HG02885 (cell line): ENCODE data around the gene PRR5.
"Not testable (repeated sequence)": the region's sequence is repeated elsewhere in the genome, so short reads cannot be mapped to it uniquely, and the experiment has no call there.

ENCODE experiments used
- ATAC-seq: cut with Tn5 transposase; IDR thresholded peaks from one replicate; pipeline ENCODE4 v1.9.1; 2021; ENCODE audit warnings: mild to moderate bottlenecking; ENCODE audit not compliant: unreplicated experiment, poor library complexity

PRR5 gene

GRCh38 chr22:44671742-44672141 lies 30.3 kb upstream of the PRR5 start:
- no peak for ATAC-seq

- no peak for ATAC-seq
These were observed 29.4 kb upstream of the PRR5 start for GRCh38 chr22:44672632-44673031.

DNA sequence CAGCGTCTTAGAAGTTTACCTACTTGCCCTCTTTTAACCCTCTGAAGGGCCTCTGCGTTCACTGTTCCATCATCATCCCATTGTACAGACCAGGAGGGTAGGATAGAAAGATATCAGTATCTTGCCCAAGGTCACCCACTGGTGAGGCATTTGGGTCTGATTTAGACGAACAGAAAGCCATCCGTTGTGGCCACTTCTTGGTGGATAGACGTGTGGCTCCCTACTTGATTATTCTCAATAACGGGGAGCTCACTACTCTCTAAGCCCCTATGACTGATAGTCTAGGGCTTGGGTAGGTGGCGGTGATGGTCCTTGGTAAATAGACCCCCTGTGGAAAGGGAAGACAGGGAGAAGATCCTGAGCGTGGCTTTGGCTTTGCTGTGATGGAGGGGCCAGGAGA lies 28.6 kb upstream of the PRR5 start:
- ATAC-seq: no peak

DNA sequence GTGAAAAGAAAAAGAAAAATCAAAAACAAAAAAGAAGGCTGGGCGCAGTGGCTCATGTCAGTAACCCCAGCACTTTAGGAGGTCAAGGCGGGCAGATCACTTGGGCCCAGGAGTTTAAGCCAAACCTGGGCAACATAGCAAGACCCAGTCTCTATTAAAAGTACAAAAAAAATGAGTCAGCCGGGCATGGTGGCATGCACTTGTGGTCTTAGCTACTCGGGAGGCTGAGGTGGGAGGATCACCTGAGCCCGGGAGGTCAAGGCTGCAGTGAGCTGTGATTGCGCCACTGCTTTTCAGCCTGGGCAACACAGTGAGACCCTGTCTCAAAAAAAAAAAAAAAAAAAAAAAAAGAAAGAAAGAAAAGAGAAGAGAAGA lies 26.0 kb upstream of the PRR5 start:
- ATAC-seq: not testable (repeated sequence)

GRCh38 chr22:44676441-44677352 lies 25.3 kb upstream of the PRR5 start:
- ATAC-seq: no peak

DNA sequence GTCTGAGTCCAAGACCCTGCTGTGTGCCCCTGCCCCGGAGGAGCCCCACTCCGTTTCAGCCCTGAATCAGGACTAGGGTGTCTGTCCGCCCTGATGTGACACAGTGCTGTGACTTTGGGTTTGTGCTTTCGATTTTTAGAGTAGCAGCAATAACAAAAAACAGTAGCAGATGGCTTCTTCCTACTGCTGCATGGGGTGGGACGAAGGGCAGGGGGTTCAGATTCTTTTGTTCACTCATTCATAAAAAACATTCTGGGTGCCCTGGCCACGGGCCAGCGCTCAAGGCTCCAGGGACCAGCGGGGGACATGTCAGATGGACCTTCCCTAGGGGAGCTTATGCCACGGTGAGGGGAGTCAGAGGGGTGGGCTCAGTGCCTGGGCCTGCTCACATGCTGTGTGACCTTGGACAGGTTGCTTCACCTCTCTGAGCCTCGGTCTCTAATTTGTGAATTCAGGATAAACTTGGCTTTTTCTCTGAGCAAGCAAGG lies 24.6 kb upstream of the PRR5 start:
- no peak for ATAC-seq

DNA sequence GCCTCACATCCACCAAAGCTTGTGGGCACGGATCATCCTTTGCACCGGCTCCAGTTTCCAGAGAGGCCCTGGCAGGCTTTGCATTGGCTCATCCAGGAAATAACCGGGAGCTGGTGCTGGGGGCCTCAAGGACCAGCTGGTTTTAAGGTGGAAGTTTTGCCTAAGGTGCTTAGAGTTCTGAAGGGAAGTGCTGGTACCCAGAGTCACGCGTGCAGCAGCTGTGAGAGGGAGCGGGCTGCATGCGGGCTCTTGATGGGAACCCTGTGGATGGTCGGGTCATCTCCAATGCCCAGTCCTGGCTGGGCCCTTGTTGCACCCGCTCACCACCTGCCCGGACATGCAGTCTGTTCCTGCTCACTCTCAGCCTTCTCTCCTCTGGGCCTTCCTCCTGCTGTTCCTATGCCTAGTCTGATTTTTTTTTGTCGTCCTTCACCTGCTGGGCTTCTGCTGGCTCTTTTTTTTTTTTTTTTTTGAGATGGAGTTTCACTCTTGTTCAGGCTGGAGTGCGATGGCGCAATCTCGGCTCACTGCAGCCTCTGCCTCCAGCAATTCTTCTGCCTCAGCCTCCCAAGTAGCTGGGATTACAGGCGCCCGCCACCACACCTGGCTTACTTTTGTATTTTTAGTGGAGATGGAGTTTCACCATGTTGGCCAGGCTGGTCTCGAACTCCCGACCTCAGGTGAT lies 24.0 kb upstream of the PRR5 start:
- ATAC-seq: no peak

DNA sequence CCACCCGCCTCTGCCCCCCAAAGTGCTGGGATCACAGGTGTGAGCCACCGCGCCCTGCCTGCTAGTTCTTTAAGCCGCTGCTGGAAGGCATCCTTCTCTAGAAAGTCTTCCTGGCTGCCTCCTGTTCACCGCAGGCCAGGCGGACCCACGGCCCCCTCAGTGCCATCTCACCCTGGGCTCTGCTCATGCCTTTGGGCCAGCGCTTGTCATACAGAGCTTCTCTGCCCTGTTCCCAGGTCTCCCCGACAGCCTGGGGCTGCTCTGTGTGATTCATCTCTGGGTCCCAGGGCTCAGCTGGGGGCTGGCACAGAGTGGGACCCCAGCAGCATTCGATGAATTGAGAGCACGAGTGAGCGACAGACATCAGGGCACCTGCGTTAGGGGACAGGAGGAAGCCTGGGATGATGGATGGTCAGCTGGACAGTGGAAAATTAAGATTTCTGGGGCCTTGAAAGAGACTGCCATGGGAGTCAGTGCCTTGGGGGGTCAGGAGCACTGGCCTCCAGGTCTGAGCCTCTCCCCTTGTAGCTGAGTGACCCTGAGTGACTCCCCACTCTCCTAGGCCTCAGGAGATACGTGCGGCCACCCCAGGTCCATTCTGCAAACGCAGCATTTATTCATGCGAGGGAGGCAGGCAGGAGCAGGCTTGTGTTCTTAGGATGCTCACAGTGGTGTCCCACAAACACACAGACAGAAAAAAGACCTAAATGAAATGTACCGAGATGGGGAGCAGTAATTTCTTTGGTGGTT lies 23.3 kb upstream of the PRR5 start:
- no peak for ATAC-seq

- ATAC-seq: not testable (repeated sequence)
These were observed 22.7 kb upstream of the PRR5 start for GRCh38 chr22:44679306-44679647.

GRCh38 chr22:44680058-44680457 lies 21.9 kb upstream of the PRR5 start:
- no peak for ATAC-seq

- no peak for ATAC-seq
These were observed 21.5 kb upstream of the PRR5 start for GRCh38 chr22:44680481-44680894.

GRCh38 chr22:44682556-44683168 lies 19.3 kb upstream of the PRR5 start:
- ATAC-seq: no peak

DNA sequence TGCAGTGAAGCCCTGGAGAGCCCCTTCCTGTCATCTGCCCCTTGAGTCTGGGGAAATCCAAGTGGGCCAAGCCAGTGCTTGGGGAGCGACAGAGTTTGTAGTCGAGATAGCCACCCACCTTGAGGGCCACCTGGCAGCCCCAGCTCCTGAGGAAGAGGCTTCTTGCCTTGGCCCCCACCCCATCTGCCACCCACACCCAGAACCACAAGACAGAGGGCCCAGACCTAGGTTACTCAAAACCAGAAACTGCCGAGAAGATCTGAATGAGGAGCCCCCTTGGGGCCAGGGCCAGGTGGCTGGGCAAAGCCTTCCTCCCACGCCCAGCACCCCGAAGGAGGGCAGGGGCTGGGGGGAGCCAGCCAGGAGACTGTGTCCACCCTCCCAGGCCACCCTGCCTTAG lies 18.8 kb upstream of the PRR5 start:
- ATAC-seq: peak; percentile 45

DNA sequence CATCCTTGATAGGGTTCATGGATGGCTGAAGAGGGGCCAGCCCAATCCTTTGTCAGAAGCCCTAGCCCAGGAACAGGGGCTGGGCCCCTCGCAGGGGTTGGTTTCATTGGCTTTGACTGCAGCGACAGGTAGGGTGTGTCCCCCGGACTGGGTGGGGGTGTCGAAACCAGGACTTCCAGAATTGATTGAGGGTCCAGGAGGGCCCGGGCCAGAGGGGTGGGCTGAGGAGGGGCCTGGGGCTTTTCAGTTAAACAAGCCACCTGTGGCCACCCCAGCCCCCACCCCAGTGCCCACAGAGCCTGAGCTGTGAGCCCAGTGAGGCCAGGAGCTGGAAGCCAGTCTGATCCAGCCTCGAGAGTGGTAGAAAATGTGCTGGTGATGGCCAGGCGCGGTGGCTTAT lies 18.1 kb upstream of the PRR5 start:
- ATAC-seq: no peak

- ATAC-seq: peak; percentile 73
These were observed 17.3 kb upstream of the PRR5 start for GRCh38 chr22:44684506-44685383.

GRCh38 chr22:44685384-44686056 lies 16.5 kb upstream of the PRR5 start:
- no peak for ATAC-seq

GRCh38 chr22:44686873-44687600 lies 15.0 kb upstream of the PRR5 start:
- ATAC-seq: no peak

DNA sequence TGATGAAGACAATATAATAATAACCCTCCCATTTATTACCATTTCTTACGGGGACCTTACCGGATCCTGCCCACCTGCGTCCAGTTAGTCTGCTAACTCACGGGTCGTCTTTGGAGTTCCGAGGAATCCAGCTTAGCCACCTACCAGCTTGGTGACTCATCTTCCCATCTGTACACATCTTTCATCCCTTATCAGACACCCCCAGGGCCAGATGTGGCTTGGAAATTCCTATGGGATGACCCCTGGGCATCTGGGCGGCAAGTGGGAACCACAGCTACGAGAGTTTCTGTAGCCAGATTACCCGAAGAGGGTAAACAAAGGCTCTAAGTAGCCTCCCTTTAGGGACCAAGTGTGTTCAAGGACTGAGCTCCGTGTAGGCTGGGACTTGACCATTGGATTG lies 12.8 kb upstream of the PRR5 start:
- no peak for ATAC-seq
